ENCODE results near the gene MDH2. TPM values are rescaled to one million over a fixed set of nuclear protein-coding genes. Genes with fewer than 3 reads are reported as not detected.
"Not testable (repeated sequence)": the region's sequence is repeated elsewhere in the genome, so short reads cannot be mapped to it uniquely, and the experiment has no call there.

Gene MDH2
- total and polyA plus RNA-seq, 12 donors, result 42.5 to 359 (median 194) TPM

GRCh38 chr7:76048668-76048988 lies 722 bp downstream of the MDH2 start:
- Histone ChIP-seq H3K27me3 (no peaks in the 10 kb centered on the region), H3K4me1 (replicated peaks in 1 of 2) (peaks cover 18 to 34% of the 10 kb centered on the region in 2 donors), H3K4me3 (peak overlapping the region; percentile 76 to 97 (median 87)), H3K9me3 (replicated peaks in 1 of 3) (no peaks in the 10 kb centered on the region), H3K36me3 (replicated peaks in 1 of 2) (no peaks in the 10 kb centered on the region), H3K27ac (peak overlapping the region; percentile 88 to 98 (median 90))
- DNase-seq, result peak in 2 of 7 donors; percentile 33 to 37
- WGBS, 4 donors, result 2 to 4% (median 4%) methylated on average over 6 to 9 of the region's 9 CpGs
- TF ChIP-seq POLR2A (IDR thresholded peaks at IDR 0.05) (no peak), CTCF (IDR thresholded peaks at IDR 0.05) (no peak)
- intact Hi-C loops (cut with DNase I), result no loop called here

GRCh38 chr7:76049295-76049694 lies 1.4 kb downstream of the MDH2 start:
- H3K27me3 ChIP-seq, result no peaks in the 10 kb centered on the region
- H3K9me3 ChIP-seq (replicated peaks in 1 of 3), result no peaks in the 10 kb centered on the region
- H3K4me3 ChIP-seq, result peak overlapping the region in 1 of 4 donors; percentile 91
- peak overlapping the region in 1 of 5 donors; percentile 9 for H3K27ac ChIP-seq
- intact Hi-C loops (cut with DNase I), result no loop called here
- H3K4me1 ChIP-seq (replicated peaks in 1 of 2), result peaks cover 18 to 41% of the 10 kb centered on the region in 2 donors
- DNase-seq, result no peak
- WGBS, 4 donors, result 89 to 93% (median 92%) methylated on average over 6 of the region's 6 CpGs
- no peaks in the 10 kb centered on the region for H3K36me3 ChIP-seq (replicated peaks in 1 of 2)
- TF ChIP-seq CTCF (IDR thresholded peaks at IDR 0.05) (no peak), POLR2A (IDR thresholded peaks at IDR 0.05) (no peak)

- H3K4me3 ChIP-seq, result no peak overlapping the region
- TF ChIP-seq POLR2A (IDR thresholded peaks at IDR 0.05) (no peak), CTCF (IDR thresholded peaks at IDR 0.05) (no peak)
- peaks cover 0 to 8% of the 10 kb centered on the region in 2 donors for H3K36me3 ChIP-seq (replicated peaks in 1 of 2)
- no peak for DNase-seq
- no peak overlapping the region for H3K27ac ChIP-seq
- intact Hi-C loops (cut with DNase I), result no loop called here
- WGBS, 4 donors, result 83 to 89% (median 87%) methylated on average over 5 of the region's 5 CpGs
- no peaks in the 10 kb centered on the region for H3K9me3 ChIP-seq (replicated peaks in 1 of 3)
- H3K27me3 ChIP-seq, result no peaks in the 10 kb centered on the region
- peaks cover 18 to 44% of the 10 kb centered on the region in 2 donors for H3K4me1 ChIP-seq (replicated peaks in 1 of 2)
These were observed 2.6 kb downstream of the MDH2 start for GRCh38 chr7:76050545-76050944.

GRCh38 chr7:76051840-76052239 lies 3.9 kb downstream of the MDH2 start:
- no peaks in the 10 kb centered on the region for H3K27me3 ChIP-seq
- H3K4me1 ChIP-seq (replicated peaks in 1 of 2), result peaks cover 12 to 35% of the 10 kb centered on the region in 2 donors
- 88 to 92% (median 91%) methylated on average over 4 of the region's 4 CpGs for WGBS, 4 donors
- peaks cover 0 to 11% of the 10 kb centered on the region in 2 donors for H3K36me3 ChIP-seq (replicated peaks in 1 of 2)
- TF ChIP-seq CTCF (IDR thresholded peaks at IDR 0.05), result no peak
- no peak for TF ChIP-seq POLR2A (IDR thresholded peaks at IDR 0.05)
- no peak for DNase-seq
- H3K27ac ChIP-seq, result no peak overlapping the region
- H3K4me3 ChIP-seq, result no peak overlapping the region
- intact Hi-C loops (cut with DNase I), result no loop called here
- H3K9me3 ChIP-seq (replicated peaks in 1 of 3), result no peaks in the 10 kb centered on the region

- Histone ChIP-seq H3K4me1 (replicated peaks in 1 of 2) (peaks cover 18 to 41% of the 10 kb centered on the region in 2 donors), H3K36me3 (replicated peaks in 1 of 2) (peaks cover 0 to 19% of the 10 kb centered on the region in 2 donors), H3K27ac (peak overlapping the region in 2 of 5 donors; percentile 72 to 78)
- WGBS, 4 donors, result 95 to 99% (median 97%) methylated on average over 8 of the region's 8 CpGs
- H3K27me3 ChIP-seq; H3K9me3 ChIP-seq (replicated peaks in 1 of 3); DNase-seq; H3K4me3 ChIP-seq; intact Hi-C loops (cut with DNase I): not testable (repeated sequence)
These were observed 4.8 kb downstream of the MDH2 start for GRCh38 chr7:76052681-76053080.
